ENCODE results near the gene FBXO2. TPM values are rescaled to one million over a fixed set of nuclear protein-coding genes. Genes with fewer than 3 reads are reported as not detected.

Gene FBXO2
- total and polyA plus RNA-seq, 10 of the 15 experiments (the other 5 are each of a cell fraction or from before 2014, with no cell fraction given): 0.06 to 0.41 (median 0.18) TPM; not detected in 4

GRCh38 chr1:11657654-11658053 lies 3.4 kb upstream of the FBXO2 start:
- WGBS (ENCODE audit: insufficient coverage, insufficient replicate concordance, low lambda C conversion rate, missing lambda C conversion rate): 85% methylated on average over 6 of the region's 6 CpGs
- Histone ChIP-seq H3K9me3 (replicated peaks; ENCODE audit: control insufficient read depth, insufficient read depth, low read length) (no peaks in the 10 kb centered on the region), H3K27me3 (replicated peaks in 1 of 2; ENCODE audit: control insufficient read depth in 2 of 2, insufficient read depth in 2 of 2, low read length in 1 of 2) (no peaks in the 10 kb centered on the region), H3K79me2 (ENCODE audit: control insufficient read depth, insufficient read depth, low read length) (no peaks in the 10 kb centered on the region), H2AFZ (ENCODE audit: control insufficient read depth, low read depth, low read length) (no peak overlapping the region), H3K27ac (ENCODE audit: control insufficient read depth, insufficient read depth) (no peak overlapping the region), H3K4me2 (ENCODE audit: control insufficient read depth, insufficient read depth) (no peak overlapping the region), H3K36me3 (ENCODE audit: control insufficient read depth in 2 of 2, insufficient read depth in 2 of 2, low read length in 1 of 2) (peaks cover 0 to 5% of the 10 kb centered on the region in 2 experiments; a peak in 1 of 4 replicates), H3K4me1 (ENCODE audit: control insufficient read depth, insufficient read depth, low read length) (peaks cover 5% of the 10 kb centered on the region), H4K20me1 (ENCODE audit: control insufficient read depth, insufficient read depth) (no peaks in the 10 kb centered on the region), H3K9ac (ENCODE audit: control insufficient read depth, insufficient read depth, low read length) (no peak overlapping the region), H3K4me3 (no peak overlapping the region)
- intact Hi-C loops (cut with micrococcal nuclease; ENCODE audit: unreplicated experiment): no loop called here
- CTCF ChIA-PET: interaction anchor here (0.8 to 2.5 kb wide), 2 partner anchors 62 to 65 kb away, joined by 3 to 9 read pairs; no protein-coding TSS in a partner anchor
- SMC1A ChIA-PET (ENCODE audit: uncharacterized antibody, unreplicated experiment): interaction anchor here (0.7 kb wide), 1 partner anchor 12 kb away, joined by 3 read pairs; no protein-coding TSS in a partner anchor
- POLR2A ChIA-PET: no interaction called here
- DNase-seq (ENCODE audit: low read depth, low spot score) (no peak), FAIRE-seq (no peak), ATAC-seq (no peak)
- in situ Hi-C loops (cut with MboI): loop anchor here (5.0 kb wide), 1 partner anchor 60 kb away; no protein-coding TSS in a partner anchor
- RAD21 ChIA-PET (ENCODE audit: unreplicated experiment): no interaction called here
- BruUV-seq (replicated peaks): no TSS peak
- TF ChIP-seq, protein P1, sequence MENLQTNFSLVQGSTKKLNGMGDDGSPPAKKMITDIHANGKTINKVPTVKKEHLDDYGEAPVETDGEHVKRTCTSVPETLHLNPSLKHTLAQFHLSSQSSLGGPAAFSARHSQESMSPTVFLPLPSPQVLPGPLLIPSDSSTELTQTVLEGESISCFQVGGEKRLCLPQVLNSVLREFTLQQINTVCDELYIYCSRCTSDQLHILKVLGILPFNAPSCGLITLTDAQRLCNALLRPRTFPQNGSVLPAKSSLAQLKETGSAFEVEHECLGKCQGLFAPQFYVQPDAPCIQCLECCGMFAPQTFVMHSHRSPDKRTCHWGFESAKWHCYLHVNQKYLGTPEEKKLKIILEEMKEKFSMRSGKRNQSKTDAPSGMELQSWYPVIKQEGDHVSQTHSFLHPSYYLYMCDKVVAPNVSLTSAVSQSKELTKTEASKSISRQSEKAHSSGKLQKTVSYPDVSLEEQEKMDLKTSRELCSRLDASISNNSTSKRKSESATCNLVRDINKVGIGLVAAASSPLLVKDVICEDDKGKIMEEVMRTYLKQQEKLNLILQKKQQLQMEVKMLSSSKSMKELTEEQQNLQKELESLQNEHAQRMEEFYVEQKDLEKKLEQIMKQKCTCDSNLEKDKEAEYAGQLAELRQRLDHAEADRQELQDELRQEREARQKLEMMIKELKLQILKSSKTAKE (IDR thresholded peaks at IDR 0.05; ENCODE audit: low read depth, poor library complexity, severe bottlenecking): peak; percentile 62
- 0 out of 2 replicates have a peak, but pooled peaks have one; percentile 29 for TF ChIP-seq POLR2AphosphoS5 (IDR thresholded peaks at IDR 0.05; ENCODE audit: low read length)
- TF ChIP-seq ZNF274 (IDR thresholded peaks at IDR 0.05; ENCODE audit: insufficient read depth, insufficient read length): no peak
- no peak for TF ChIP-seq ZBTB4 (CRISPR knock-in tag; IDR thresholded peaks at IDR 0.05)
- TF ChIP-seq SMAD1 (IDR thresholded peaks at IDR 0.05; ENCODE audit: low read depth, partially characterized antibody): peak; percentile 86

All from GM12878 (cell line).